ENCODE measurements around the gene CDH26.

DNA sequence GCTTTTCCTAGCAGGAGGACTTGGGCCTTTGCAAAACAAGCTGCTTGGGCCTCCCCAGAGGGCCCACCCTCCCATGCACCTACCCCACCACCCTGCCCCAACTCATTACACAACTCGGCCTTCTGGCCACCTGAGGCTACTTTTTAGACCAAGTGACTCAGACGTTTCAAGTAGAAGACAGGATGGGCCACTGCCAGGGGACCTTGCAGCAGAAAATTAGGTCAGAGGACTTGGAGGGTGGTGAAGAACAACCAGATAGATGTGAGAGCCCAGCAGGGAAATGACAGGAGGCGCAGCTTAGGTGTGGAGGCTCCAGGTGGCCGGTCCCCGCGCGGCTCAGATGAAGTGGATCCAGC is 19.5 kb upstream of the CDH26 start:
- TF ChIP-seq TCF12 (IDR thresholded peaks at IDR 0.05; ENCODE audit: low read depth) (no peak), MAX (IDR thresholded peaks at IDR 0.05) (no peak), EP300 (IDR thresholded peaks at IDR 0.05; ENCODE audit: borderline replicate concordance) (no peak), ZBTB7A (IDR thresholded peaks at IDR 0.05; ENCODE audit: low read depth) (no peak), NFIC (IDR thresholded peaks at IDR 0.05) (no peak)
- TF ChIP-seq, protein P1, sequence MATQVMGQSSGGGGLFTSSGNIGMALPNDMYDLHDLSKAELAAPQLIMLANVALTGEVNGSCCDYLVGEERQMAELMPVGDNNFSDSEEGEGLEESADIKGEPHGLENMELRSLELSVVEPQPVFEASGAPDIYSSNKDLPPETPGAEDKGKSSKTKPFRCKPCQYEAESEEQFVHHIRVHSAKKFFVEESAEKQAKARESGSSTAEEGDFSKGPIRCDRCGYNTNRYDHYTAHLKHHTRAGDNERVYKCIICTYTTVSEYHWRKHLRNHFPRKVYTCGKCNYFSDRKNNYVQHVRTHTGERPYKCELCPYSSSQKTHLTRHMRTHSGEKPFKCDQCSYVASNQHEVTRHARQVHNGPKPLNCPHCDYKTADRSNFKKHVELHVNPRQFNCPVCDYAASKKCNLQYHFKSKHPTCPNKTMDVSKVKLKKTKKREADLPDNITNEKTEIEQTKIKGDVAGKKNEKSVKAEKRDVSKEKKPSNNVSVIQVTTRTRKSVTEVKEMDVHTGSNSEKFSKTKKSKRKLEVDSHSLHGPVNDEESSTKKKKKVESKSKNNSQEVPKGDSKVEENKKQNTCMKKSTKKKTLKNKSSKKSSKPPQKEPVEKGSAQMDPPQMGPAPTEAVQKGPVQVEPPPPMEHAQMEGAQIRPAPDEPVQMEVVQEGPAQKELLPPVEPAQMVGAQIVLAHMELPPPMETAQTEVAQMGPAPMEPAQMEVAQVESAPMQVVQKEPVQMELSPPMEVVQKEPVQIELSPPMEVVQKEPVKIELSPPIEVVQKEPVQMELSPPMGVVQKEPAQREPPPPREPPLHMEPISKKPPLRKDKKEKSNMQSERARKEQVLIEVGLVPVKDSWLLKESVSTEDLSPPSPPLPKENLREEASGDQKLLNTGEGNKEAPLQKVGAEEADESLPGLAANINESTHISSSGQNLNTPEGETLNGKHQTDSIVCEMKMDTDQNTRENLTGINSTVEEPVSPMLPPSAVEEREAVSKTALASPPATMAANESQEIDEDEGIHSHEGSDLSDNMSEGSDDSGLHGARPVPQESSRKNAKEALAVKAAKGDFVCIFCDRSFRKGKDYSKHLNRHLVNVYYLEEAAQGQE (IDR thresholded peaks at IDR 0.05; ENCODE audit: low read depth), result no peak

All from Ishikawa (cell line).